ENCODE results near the gene NARF. TPM values are rescaled to one million over a fixed set of nuclear protein-coding genes. Genes with fewer than 3 reads are reported as not detected.

NARF gene
- total RNA-seq, 5 donors from 2014 or later (not counting 1 experiment from before 2014, with no cell fraction given), result 85.7 to 113 (median 101) TPM

DNA sequence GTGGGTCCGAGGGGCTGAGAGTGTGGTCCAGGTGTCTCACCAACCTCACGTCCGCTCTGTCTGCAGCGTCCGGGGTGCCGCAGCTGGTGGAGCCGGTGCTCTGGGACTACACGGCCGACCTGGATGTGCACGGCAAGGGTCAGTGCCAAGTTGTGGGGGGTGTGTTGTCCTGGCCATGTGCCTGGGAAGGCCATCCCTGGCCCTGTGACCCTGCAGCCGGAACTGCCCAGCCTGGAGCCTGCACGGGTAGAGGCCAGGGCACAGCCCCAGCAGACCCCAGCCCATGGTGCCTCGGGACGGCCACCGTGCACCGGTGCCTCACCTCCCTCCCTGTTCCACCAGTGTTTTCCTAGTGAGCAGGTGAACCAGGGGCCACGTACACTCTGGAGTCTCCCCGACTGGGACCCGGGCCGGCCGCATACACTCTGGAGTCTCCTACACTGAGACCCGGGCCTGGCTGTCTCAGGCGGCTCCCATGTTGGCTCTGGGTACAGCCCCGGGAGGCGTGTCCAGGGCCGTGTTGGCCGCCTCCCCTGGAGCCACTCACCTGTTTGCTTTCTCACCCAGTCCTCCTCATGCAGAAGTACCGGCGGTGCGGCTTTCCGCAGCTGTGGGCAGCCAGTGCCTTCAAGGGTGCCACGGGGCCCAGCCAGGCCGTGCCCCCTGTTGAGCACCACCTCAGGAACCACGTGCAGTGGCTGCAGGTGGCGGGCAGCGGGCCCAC, 21.8 kb upstream of the NARF start:
- Histone ChIP-seq H3K27ac (ENCODE audit: low read length) (no peak overlapping the region), H3K9me3 (no peaks in the 10 kb centered on the region), H3K27me3 (replicated peaks in 1 of 2; ENCODE audit: control insufficient read depth in 2 of 2, extremely low read depth in 1 of 2, insufficient read depth in 2 of 2, low read length in 1 of 2) (no peaks in the 10 kb centered on the region), H3K4me1 (ENCODE audit: control insufficient read depth in 1 of 2, extremely low read depth in 1 of 2, insufficient read depth in 2 of 2, low read length in 2 of 2) (peaks cover 0 to 34% of the 10 kb centered on the region in 2 experiments), H3K4me3 (ENCODE audit: control insufficient read depth in 1 of 2, extremely low read depth in 1 of 2, low read length in 1 of 2) (no peak overlapping the region), H3K36me3 (ENCODE audit: control insufficient read depth in 2 of 2, extremely low read depth in 1 of 2, insufficient read depth in 1 of 2, low read length in 1 of 2) (peaks cover 16 to 29% of the 10 kb centered on the region in 2 donors)
- 97% methylated on average over 36 of the region's 36 CpGs for WGBS (ENCODE audit: insufficient coverage)
- POLR2A ChIA-PET, result no interaction called here
- Mint-ChIP-seq H3K27ac (no peak overlapping the region), H3K27me3 (no peaks in the 10 kb centered on the region), H3K36me3 (peaks cover under 1% of the 10 kb centered on the region), H3K9me3 (no peaks in the 10 kb centered on the region), H3K4me3 (no peak overlapping the region), H3K4me1 (peaks cover 7 to 18% (median 8%) of the 10 kb centered on the region in 3 donors)
- ATAC-seq (replicated peaks in 1 of 4) (no peak), DNase-seq (no peak)
- CTCF ChIA-PET, result no interaction called here

DNA sequence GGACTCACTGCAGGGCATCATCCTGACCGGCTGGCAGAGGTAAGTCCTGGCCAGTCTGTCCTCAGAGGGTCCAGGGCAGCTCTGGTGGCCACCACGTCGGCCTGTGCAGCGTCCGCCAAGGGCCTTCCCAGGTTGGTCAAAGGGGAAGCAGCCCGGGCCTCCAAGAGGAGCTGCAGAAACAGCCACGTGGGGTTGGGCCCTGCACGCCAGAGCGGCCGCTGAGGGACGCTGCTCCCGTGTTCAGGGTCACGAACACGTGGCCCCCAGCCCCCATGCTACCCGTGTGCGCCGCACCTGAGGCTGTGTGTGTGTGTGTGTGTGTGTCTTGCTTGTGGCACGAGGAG, 21.2 kb upstream of the NARF start:
- Histone ChIP-seq H3K27me3 (replicated peaks in 1 of 2; ENCODE audit: control insufficient read depth in 2 of 2, extremely low read depth in 1 of 2, insufficient read depth in 2 of 2, low read length in 1 of 2) (no peaks in the 10 kb centered on the region), H3K4me3 (ENCODE audit: control insufficient read depth in 1 of 2, extremely low read depth in 1 of 2, low read length in 1 of 2) (no peak overlapping the region), H3K9me3 (no peaks in the 10 kb centered on the region), H3K4me1 (ENCODE audit: control insufficient read depth in 1 of 2, extremely low read depth in 1 of 2, insufficient read depth in 2 of 2, low read length in 2 of 2) (peaks cover 0 to 34% of the 10 kb centered on the region in 2 experiments), H3K36me3 (ENCODE audit: control insufficient read depth in 2 of 2, extremely low read depth in 1 of 2, insufficient read depth in 1 of 2, low read length in 1 of 2) (peaks cover 21 to 31% of the 10 kb centered on the region in 2 donors), H3K27ac (ENCODE audit: low read length) (no peak overlapping the region)
- Mint-ChIP-seq H3K4me1 (peaks cover 7 to 18% (median 8%) of the 10 kb centered on the region in 3 donors), H3K4me3 (no peak overlapping the region), H3K27me3 (no peaks in the 10 kb centered on the region), H3K36me3 (no peaks in the 10 kb centered on the region), H3K27ac (no peak overlapping the region), H3K9me3 (no peaks in the 10 kb centered on the region)
- CTCF ChIA-PET, result no interaction called here
- ATAC-seq (replicated peaks in 1 of 4), result no peak
- no peak for DNase-seq
- POLR2A ChIA-PET, result no interaction called here
- WGBS (ENCODE audit: insufficient coverage), result 99% methylated on average over 14 of the region's 18 CpGs

GRCh38 chr17:82438401-82439193, 19.9 kb upstream of the NARF start:
- ChIA-PET POLR2A (no interaction called here), CTCF (interaction anchor here in 1 of 2 donors (1.1 kb wide), 1 partner anchor 11 kb away, joined by 3 read pairs; no protein-coding TSS in a partner anchor)
- Mint-ChIP-seq H3K27ac (no peak overlapping the region), H3K9me3 (no peaks in the 10 kb centered on the region), H3K36me3 (no peaks in the 10 kb centered on the region), H3K4me3 (no peak overlapping the region), H3K27me3 (no peaks in the 10 kb centered on the region), H3K4me1 (peaks cover 6 to 17% (median 12%) of the 10 kb centered on the region in 3 donors)
- no peak overlapping the region for H3K27ac ChIP-seq (ENCODE audit: low read length)
- H3K4me1 ChIP-seq (ENCODE audit: control insufficient read depth in 1 of 2, extremely low read depth in 1 of 2, insufficient read depth in 2 of 2, low read length in 2 of 2), result peaks cover 0 to 33% of the 10 kb centered on the region in 2 experiments
- H3K27me3 ChIP-seq (replicated peaks in 1 of 2; ENCODE audit: control insufficient read depth in 2 of 2, extremely low read depth in 1 of 2, insufficient read depth in 2 of 2, low read length in 1 of 2), result no peaks in the 10 kb centered on the region
- no peak for DNase-seq
- ATAC-seq (replicated peaks in 1 of 4), result no peak
- H3K9me3 ChIP-seq, result no peaks in the 10 kb centered on the region
- H3K36me3 ChIP-seq (ENCODE audit: control insufficient read depth in 2 of 2, extremely low read depth in 1 of 2, insufficient read depth in 1 of 2, low read length in 1 of 2), result peaks cover 33 to 41% of the 10 kb centered on the region in 2 donors
- 93% methylated on average over 20 of the region's 26 CpGs for WGBS (ENCODE audit: insufficient coverage)
- no peak overlapping the region for H3K4me3 ChIP-seq (ENCODE audit: control insufficient read depth in 1 of 2, extremely low read depth in 1 of 2, low read length in 1 of 2)

DNA sequence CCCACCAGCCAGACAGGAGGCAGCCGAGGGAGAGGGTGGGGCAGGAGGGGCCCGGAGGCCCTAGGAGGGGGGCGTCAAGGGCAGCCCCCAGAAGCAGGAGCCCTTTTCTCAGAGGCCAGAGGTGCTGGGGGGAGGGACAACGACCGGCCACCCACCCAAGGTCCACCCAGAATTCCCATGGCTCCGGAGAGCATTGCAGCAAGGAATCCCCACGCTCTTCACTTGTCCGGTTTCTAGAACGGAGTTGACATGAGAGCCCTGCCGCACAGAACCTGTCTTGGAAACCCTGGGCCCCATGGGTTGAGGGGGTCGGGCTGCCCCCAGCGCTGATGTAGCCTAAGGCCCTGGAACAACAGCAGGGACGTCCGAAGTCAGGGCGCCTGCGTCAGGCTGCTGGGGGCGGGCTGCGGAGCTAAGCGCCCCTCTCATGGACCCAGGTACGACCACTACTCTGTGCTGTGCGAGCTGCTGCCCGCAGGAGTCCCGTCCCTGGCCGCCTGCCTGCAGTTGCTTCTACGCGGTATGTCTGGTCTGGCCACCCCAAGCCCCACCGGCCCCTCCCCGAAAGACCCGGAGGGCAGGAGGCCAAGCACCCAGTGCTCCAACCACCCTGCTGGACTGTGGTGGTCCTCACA, 19.2 kb upstream of the NARF start:
- Histone ChIP-seq H3K27me3 (replicated peaks in 1 of 2; ENCODE audit: control insufficient read depth in 2 of 2, extremely low read depth in 1 of 2, insufficient read depth in 2 of 2, low read length in 1 of 2) (no peaks in the 10 kb centered on the region), H3K9me3 (no peaks in the 10 kb centered on the region), H3K4me1 (ENCODE audit: control insufficient read depth in 1 of 2, extremely low read depth in 1 of 2, insufficient read depth in 2 of 2, low read length in 2 of 2) (peaks cover 0 to 25% of the 10 kb centered on the region in 2 experiments), H3K4me3 (ENCODE audit: control insufficient read depth in 1 of 2, extremely low read depth in 1 of 2, low read length in 1 of 2) (no peak overlapping the region), H3K36me3 (ENCODE audit: control insufficient read depth in 2 of 2, extremely low read depth in 1 of 2, insufficient read depth in 1 of 2, low read length in 1 of 2) (peaks cover 38 to 48% of the 10 kb centered on the region in 2 donors), H3K27ac (ENCODE audit: low read length) (no peak overlapping the region)
- Mint-ChIP-seq H3K9me3 (no peaks in the 10 kb centered on the region), H3K27ac (no peak overlapping the region), H3K4me1 (peaks cover 0 to 11% (median 6%) of the 10 kb centered on the region in 3 donors), H3K36me3 (no peaks in the 10 kb centered on the region), H3K27me3 (no peaks in the 10 kb centered on the region), H3K4me3 (no peak overlapping the region)
- 94% methylated on average over 28 of the region's 29 CpGs for WGBS (ENCODE audit: insufficient coverage)
- ATAC-seq (replicated peaks in 1 of 4), result no peak
- CTCF ChIA-PET, result no interaction called here
- DNase-seq, result no peak
- POLR2A ChIA-PET, result no interaction called here

DNA sequence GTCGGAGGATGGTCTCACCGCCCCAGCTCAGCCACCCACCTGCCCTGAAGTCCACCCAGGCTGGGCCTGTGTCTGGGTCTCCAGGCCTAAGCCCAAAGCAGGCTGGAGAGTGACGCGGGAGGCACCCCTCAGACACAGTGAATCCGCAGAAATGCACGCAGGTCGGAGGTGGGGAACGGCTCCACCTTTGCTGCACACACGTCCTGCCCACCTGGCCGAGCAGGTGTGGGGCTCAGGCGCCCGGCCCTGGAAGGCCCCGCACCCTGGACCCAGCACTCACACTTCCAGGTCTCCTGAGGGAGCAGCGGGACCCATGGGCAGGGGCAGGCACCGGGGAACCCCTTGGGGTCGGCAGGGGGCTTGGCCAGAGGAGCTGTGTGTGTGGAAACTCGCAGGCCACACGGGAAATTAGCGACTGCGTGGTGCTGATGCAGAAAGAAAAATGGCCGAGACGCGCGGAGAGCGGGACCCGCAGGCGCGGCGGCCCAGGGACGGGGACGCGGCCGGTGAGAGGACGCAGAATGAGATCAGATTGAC, 18.6 kb upstream of the NARF start:
- DNase-seq (no peak), ATAC-seq (replicated peaks in 1 of 4) (no peak)
- WGBS (ENCODE audit: insufficient coverage), result 95% methylated on average over 28 of the region's 34 CpGs
- Histone ChIP-seq H3K36me3 (ENCODE audit: control insufficient read depth in 2 of 2, extremely low read depth in 1 of 2, insufficient read depth in 1 of 2, low read length in 1 of 2) (peaks cover 44 to 54% of the 10 kb centered on the region in 2 donors), H3K27me3 (replicated peaks in 1 of 2; ENCODE audit: control insufficient read depth in 2 of 2, extremely low read depth in 1 of 2, insufficient read depth in 2 of 2, low read length in 1 of 2) (no peaks in the 10 kb centered on the region), H3K27ac (ENCODE audit: low read length) (no peak overlapping the region), H3K4me3 (ENCODE audit: control insufficient read depth in 1 of 2, extremely low read depth in 1 of 2, low read length in 1 of 2) (no peak overlapping the region), H3K9me3 (no peaks in the 10 kb centered on the region), H3K4me1 (ENCODE audit: control insufficient read depth in 1 of 2, extremely low read depth in 1 of 2, insufficient read depth in 2 of 2, low read length in 2 of 2) (peaks cover 0 to 21% of the 10 kb centered on the region in 2 experiments)
- Mint-ChIP-seq H3K9me3 (no peaks in the 10 kb centered on the region), H3K4me3 (no peak overlapping the region), H3K27ac (no peak overlapping the region), H3K36me3 (no peaks in the 10 kb centered on the region), H3K4me1 (peaks cover 0 to 8% (median 4%) of the 10 kb centered on the region in 3 donors), H3K27me3 (no peaks in the 10 kb centered on the region)
- POLR2A ChIA-PET, result no interaction called here
- CTCF ChIA-PET, result no interaction called here

DNA sequence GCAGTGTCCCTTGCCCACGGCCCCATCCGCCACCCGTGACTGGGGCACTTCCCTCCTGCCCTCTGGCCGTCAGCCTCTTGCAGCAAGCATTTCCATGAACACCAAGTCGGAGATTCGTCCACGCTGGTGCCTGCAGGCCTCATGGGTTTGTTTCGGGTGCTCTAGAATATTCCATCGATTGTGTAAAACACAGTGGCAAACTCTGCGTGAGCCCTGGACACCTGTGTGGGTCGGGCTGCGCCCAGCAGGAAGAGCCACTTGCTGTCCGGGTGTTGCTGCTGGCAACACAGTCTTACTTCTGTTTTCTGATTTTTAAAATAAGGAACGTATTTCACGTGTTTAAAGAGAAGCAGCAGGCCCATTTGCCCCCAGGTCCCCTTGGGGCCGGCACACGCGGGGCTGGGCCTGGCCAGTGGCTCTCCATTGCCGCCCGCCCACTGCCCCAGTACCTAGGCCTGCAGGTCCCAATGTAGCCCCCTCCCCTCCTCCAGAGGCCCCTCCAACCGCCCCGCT, 18.0 kb upstream of the NARF start:
- Histone ChIP-seq H3K27me3 (replicated peaks in 1 of 2; ENCODE audit: control insufficient read depth in 2 of 2, extremely low read depth in 1 of 2, insufficient read depth in 2 of 2, low read length in 1 of 2) (no peaks in the 10 kb centered on the region), H3K9me3 (no peaks in the 10 kb centered on the region), H3K4me3 (ENCODE audit: control insufficient read depth in 1 of 2, extremely low read depth in 1 of 2, low read length in 1 of 2) (no peak overlapping the region), H3K4me1 (ENCODE audit: control insufficient read depth in 1 of 2, extremely low read depth in 1 of 2, insufficient read depth in 2 of 2, low read length in 2 of 2) (peaks cover 0 to 21% of the 10 kb centered on the region in 2 experiments), H3K27ac (ENCODE audit: low read length) (no peak overlapping the region), H3K36me3 (ENCODE audit: control insufficient read depth in 2 of 2, extremely low read depth in 1 of 2, insufficient read depth in 1 of 2, low read length in 1 of 2) (peaks cover 49 to 56% of the 10 kb centered on the region in 2 donors)
- no peak overlapping the region for H3K4me3 Mint-ChIP-seq
- DNase-seq, result no peak
- H3K4me1 Mint-ChIP-seq, result peaks cover 0 to 5% (median 4%) of the 10 kb centered on the region in 3 donors
- ChIA-PET POLR2A (no interaction called here), CTCF (no interaction called here)
- H3K36me3 Mint-ChIP-seq, result no peaks in the 10 kb centered on the region
- no peak overlapping the region for H3K27ac Mint-ChIP-seq
- WGBS (ENCODE audit: insufficient coverage), result 76% methylated on average over 15 of the region's 22 CpGs
- no peaks in the 10 kb centered on the region for H3K27me3 Mint-ChIP-seq
- no peak for ATAC-seq (replicated peaks in 1 of 4)
- no peaks in the 10 kb centered on the region for H3K9me3 Mint-ChIP-seq
